RWPE2 (cell line): ENCODE data around the gene VPS37B.
"Not testable (repeated sequence)": the region's sequence is repeated elsewhere in the genome, so short reads cannot be mapped to it uniquely, and the experiment has no call there.

Experiments
- ATAC-seq: fragments of 200-7000 bp; cut with Tn5 transposase; 3 replicates; pipeline ENCODE4 v1.9.1; 2021; ENCODE audit warnings: low read depth
- DNase-seq: peaks from one replicate; pipeline ENCODE4 v3.0.0-alpha.2; 2020; ENCODE audit warnings: low spot score
- H3K27ac ChIP-seq: fragments of 450-650 bp; 2 replicates; pipeline ENCODE4 v1.5.1; 2017; ENCODE audit warnings: mild to moderate bottlenecking; ENCODE audit not compliant: poor library complexity, severe bottlenecking
- H3K27me3 ChIP-seq: fragments of 250-450 bp; sonication (Bioruptor Pico); 2 replicates; pipeline ENCODE4 v1.5.1; 2021; ENCODE audit warnings: mild to moderate bottlenecking, moderate library complexity; ENCODE audit not compliant: insufficient read depth, poor library complexity, severe bottlenecking
- H3K36me3 ChIP-seq: fragments of 250-450 bp; sonication (Bioruptor Pico); 2 replicates; pipeline ENCODE4 v1.5.1; 2020; ENCODE audit warnings: low read depth, mild to moderate bottlenecking, moderate library complexity
- H3K4me1 ChIP-seq: fragments of 250-450 bp; sonication (Bioruptor Pico); 2 replicates; pipeline ENCODE4 v1.5.1; 2021; ENCODE audit warnings: mild to moderate bottlenecking, moderate library complexity; ENCODE audit not compliant: insufficient read depth, poor library complexity, severe bottlenecking
- H3K4me3 ChIP-seq: fragments of 250-450 bp; sonication (Bioruptor Pico); 2 replicates; pipeline ENCODE4 v1.5.1; 2021; ENCODE audit warnings: mild to moderate bottlenecking, moderate library complexity; ENCODE audit not compliant: severe bottlenecking
- H3K9me3 ChIP-seq: fragments of 250-450 bp; sonication (Bioruptor Pico); 2 replicates; pipeline ENCODE4 v1.5.1; 2021; ENCODE audit warnings: mild to moderate bottlenecking, moderate library complexity; ENCODE audit not compliant: severe bottlenecking
- CTCF ChIP-seq: fragments of 450-650 bp; IDR thresholded peaks from one replicate; pipeline ENCODE4 v1.5.1; 2017; ENCODE audit warnings: mild to moderate bottlenecking, moderate library complexity; ENCODE audit not compliant: poor library complexity, severe bottlenecking

The VPS37B gene

GRCh38 chr12:122920687-122921086 is 24.8 kb upstream of the VPS37B start:
- Histone ChIP-seq H3K4me3 (no peak overlapping the region), H3K36me3 (no peaks in the 10 kb centered on the region), H3K27ac (peak overlapping the region; percentile 87), H3K9me3 (no peaks in the 10 kb centered on the region), H3K27me3 (no peaks in the 10 kb centered on the region), H3K4me1 (peaks cover 28% of the 10 kb centered on the region)
- ATAC-seq = no peak
- DNase-seq = no peak
- TF ChIP-seq CTCF = no peak

- Histone ChIP-seq H3K27me3 (no peaks in the 10 kb centered on the region), H3K27ac (peak overlapping the region; percentile 87), H3K36me3 (no peaks in the 10 kb centered on the region), H3K4me3 (no peak overlapping the region), H3K4me1 (peaks cover 28% of the 10 kb centered on the region), H3K9me3 (no peaks in the 10 kb centered on the region)
- ATAC-seq (peak; percentile 38; the same call in 2 of the 3 replicates), DNase-seq (no peak)
- TF ChIP-seq CTCF = no peak
Observed at GRCh38 chr12:122918827-122919226, 22.9 kb upstream of the VPS37B start.

- no peak overlapping the region for H3K4me3 ChIP-seq
- TF ChIP-seq CTCF = no peak
- peaks cover 28% of the 10 kb centered on the region for H3K4me1 ChIP-seq
- H3K9me3 ChIP-seq = no peaks in the 10 kb centered on the region
- H3K27ac ChIP-seq = peak overlapping the region; percentile 87
- ATAC-seq = peak; percentile 57
- no peaks in the 10 kb centered on the region for H3K36me3 ChIP-seq
- no peaks in the 10 kb centered on the region for H3K27me3 ChIP-seq
- DNase-seq = peak; percentile 79
Observed at GRCh38 chr12:122917507-122918121, 21.7 kb upstream of the VPS37B start.

- Histone ChIP-seq H3K9me3 (no peaks in the 10 kb centered on the region), H3K27me3 (no peaks in the 10 kb centered on the region), H3K4me1 (no peaks in the 10 kb centered on the region), H3K27ac (no peak overlapping the region), H3K36me3 (no peaks in the 10 kb centered on the region), H3K4me3 (no peak overlapping the region)
- DNase-seq = no peak
- TF ChIP-seq CTCF = no peak
- ATAC-seq = no peak
Observed at GRCh38 chr12:122909442-122910288, 13.7 kb upstream of the VPS37B start.

GRCh38 chr12:122908915-122909314 is 13.0 kb upstream of the VPS37B start:
- no peak for DNase-seq
- no peaks in the 10 kb centered on the region for H3K36me3 ChIP-seq
- ATAC-seq = no peak
- H3K9me3 ChIP-seq = no peaks in the 10 kb centered on the region
- H3K27ac ChIP-seq = no peak overlapping the region
- H3K27me3 ChIP-seq = no peaks in the 10 kb centered on the region
- H3K4me1 ChIP-seq = no peaks in the 10 kb centered on the region
- H3K4me3 ChIP-seq = no peak overlapping the region
- TF ChIP-seq CTCF = no peak

GRCh38 chr12:122905258-122905657 is 9.3 kb upstream of the VPS37B start:
- H3K27me3 ChIP-seq, ATAC-seq, DNase-seq, H3K36me3 ChIP-seq, H3K9me3 ChIP-seq, H3K27ac ChIP-seq, H3K4me3 ChIP-seq, H3K4me1 ChIP-seq: not testable (repeated sequence)
